Measurements from ENCODE around the gene CLDN6.

The CLDN6 gene

GRCh38 chr16:2990891-2991290 lies 27.1 kb downstream of the CLDN6 start:
- no peak for DNase-seq (ENCODE audit: low read depth in 2 of 3, low spot score in 2 of 3)

DNA sequence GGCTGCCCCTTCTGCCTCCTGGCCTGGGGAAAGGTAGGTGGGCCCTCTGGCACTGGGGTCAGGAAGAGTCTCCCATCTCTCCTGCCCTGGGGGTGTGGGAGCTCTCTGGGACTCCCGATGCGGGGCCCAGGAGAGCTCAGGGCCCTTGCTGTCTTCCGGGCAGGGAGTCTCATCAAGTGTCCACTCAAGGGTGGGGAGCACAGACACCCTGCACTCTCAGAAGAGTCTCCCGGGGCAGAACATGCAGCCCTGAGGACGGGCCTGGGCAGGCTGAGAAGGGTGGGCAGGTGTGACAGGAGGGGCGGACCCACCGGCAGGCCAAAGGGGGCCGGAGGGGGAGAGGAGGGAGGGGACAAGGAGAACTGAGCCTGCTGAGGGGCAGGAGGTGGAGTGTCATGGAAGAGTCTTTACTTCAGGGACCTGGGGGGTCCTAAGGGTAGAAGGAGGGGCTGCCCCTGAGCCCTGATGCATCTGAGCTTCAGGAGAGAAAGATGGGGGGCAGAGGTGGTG lies 29.3 kb downstream of the CLDN6 start:
- no peak for DNase-seq (ENCODE audit: low read depth in 2 of 3, low spot score in 2 of 3)

DNA sequence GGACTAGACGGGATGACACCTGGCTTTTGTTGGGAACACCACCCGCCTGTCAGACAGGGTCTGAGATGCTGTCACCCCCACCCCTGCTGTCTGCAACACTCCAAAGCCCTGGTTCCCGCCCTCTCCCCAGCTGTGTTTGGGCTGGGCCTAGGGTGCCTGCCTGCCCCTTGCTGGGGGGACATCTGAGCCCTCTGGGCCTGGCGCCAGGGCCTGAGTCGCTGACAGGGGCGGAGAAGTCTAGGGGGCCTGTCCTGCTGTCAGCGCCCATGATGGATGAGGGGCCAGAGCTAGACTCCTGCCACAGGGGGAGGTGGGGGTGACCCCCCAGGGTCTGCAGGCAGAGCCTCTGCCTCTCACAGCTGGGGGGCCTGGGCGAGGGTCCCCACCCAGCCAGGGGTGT lies 30.1 kb downstream of the CLDN6 start:
- no peak for DNase-seq (ENCODE audit: low read depth in 2 of 3, low spot score in 2 of 3)

DNA sequence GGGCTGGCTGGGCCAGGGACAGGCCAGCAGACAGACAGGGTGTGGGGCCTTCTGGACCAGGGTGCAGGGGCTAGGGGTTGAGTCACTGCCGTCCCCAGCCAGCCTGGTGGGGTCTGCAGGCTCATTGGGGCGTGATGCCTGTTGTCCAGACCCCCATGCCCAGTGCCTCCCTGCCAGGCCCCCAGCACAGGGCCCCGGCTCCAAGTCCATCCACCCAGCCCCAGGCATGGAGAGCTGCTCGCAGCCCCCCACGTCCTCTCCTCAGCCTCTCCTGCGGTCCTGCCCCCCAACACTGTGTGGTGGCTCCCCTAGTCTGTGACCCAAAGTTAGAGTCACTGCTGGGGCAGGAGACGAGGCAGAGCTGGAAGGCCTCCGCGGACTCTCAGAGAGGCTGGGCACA lies 30.7 kb downstream of the CLDN6 start:
- no peak for DNase-seq (ENCODE audit: low read depth in 2 of 3, low spot score in 2 of 3)

GRCh38 chr16:2986623-2987188 lies 31.3 kb downstream of the CLDN6 start:
- DNase-seq (ENCODE audit: low read depth in 2 of 3, low spot score in 2 of 3) = no peak

DNA sequence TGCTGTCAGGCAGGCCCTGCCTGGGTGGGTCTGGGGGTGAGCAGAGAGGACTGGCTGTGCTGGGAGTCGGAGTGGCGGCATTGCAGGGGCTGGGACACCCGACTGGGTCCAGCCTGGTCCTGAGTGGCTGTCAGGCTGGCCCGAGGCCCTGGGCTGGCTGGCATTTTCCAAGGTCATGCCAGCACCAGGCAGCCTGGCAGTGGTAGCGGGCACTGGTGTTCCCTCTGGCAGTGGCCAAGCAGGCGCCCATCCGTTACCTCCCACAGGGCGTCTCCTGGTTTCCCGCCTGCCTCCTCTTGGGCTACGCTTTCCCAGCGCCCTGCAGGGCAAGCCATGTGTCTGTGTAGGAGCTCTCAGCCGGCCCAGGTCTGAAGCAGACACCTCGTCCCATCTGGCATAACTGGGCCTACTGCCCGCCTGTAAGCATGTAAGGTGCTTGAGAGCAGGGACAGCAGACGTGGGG lies 32.1 kb downstream of the CLDN6 start:
- DNase-seq (ENCODE audit: low read depth in 2 of 3, low spot score in 2 of 3) = no peak

DNA sequence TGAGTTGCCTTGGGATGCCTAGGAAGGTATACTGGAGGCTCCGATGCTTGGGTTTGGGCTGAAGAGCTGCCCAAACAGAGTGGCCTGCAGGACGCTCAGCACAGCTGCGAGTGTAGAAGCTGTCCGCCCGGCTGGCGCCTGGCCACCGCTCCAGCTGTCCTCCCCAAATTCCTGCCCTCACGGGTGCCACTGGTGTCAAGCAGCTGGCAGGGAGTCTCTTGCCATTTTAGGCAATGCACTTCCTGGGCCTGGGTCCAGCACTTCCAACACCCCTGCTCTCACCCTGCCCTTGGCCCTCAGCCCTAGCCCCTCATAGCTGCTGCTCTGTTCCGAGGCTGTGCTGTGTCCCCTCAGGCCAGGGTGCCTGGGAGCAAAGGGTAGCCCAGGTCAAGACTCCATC lies 32.5 kb downstream of the CLDN6 start:
- no peak for DNase-seq (ENCODE audit: low read depth in 2 of 3, low spot score in 2 of 3)

DNA sequence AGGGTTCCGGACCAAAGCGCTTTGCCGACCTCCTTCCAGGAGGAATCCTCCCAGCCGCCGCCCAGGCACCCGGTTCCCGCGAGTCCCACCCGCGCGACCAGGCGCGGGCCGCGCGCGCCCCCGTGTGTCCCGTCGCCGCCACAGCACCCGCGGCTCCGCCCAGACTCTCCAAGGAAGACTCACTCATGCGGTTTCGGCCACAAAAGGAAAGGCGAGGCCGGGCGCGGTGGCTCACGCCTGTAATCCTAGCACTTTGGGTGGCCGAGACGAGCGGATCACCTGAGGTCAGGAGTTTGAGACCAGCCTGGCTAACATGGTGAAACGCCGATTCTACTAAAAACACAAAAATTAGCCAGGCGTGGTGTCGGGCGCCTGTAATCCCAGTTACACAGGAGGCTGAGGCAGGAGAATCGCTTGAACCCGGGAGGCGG lies 34.3 kb downstream of the CLDN6 start:
- peak in 2 of 3 experiments; percentile 68 to 81 for DNase-seq (ENCODE audit: low read depth in 2 of 3, low spot score in 2 of 3)

DNA sequence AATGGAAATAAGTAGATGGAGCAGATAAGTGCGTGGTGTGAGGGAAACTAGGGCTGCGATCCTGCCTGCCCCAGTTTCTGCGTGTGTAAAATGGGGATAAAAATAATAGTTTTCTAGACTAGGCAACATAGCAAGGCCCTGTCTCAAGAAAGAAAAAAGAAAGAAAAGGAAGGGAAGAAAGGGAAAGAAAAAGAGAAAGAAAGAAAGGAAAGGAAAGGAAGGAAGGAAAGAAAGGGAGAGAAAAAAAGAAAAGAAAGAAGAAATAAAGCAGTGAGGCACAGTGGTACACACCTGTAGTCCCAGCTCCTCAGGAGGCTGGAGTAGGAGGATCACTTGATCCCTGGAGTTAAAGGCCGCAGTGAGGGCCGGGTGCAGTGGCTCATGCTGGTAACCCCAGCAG lies 35.6 kb downstream of the CLDN6 start:
- no peak for DNase-seq (ENCODE audit: low read depth in 2 of 3, low spot score in 2 of 3)

- DNase-seq (ENCODE audit: low read depth in 2 of 3, low spot score in 2 of 3) = no peak
These were observed 36.1 kb downstream of the CLDN6 start for GRCh38 chr16:2981899-2982250.

DNA sequence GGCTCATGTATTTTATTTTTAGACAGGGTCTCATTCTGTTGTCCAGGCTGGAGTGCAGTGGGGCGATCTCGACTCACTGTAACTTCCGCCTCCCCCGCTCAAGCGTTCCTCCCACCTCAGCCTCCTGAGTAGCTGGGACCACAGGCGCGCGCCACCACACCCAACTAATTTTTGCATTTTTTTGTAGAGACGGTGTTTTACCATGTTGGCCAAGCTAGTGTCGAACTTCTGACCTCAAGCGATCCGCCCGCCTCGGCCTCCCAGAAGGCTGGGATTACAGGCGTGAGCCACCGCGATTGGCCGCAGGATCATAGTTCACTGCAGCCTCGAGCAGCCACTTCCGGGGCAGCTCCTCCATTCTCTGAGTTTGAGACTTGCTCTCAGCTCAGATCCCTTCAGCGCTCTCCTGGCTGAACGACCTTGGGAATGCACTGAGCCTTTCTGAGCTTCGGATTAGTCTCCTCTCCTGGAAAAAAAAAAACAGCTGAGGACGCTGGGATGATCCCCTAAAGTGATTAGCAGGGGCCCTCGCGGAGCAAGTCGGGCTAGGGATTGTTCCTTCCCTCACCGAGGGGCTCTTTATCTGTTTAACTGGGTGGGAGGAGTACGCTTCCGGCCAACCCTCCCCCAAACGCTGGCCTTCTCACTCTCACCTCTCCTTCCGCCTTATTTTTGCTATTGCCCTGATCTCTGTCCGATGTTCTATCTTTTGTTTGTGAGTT lies 36.6 kb downstream of the CLDN6 start:
- DNase-seq (ENCODE audit: low read depth in 2 of 3, low spot score in 2 of 3) = no peak

DNA sequence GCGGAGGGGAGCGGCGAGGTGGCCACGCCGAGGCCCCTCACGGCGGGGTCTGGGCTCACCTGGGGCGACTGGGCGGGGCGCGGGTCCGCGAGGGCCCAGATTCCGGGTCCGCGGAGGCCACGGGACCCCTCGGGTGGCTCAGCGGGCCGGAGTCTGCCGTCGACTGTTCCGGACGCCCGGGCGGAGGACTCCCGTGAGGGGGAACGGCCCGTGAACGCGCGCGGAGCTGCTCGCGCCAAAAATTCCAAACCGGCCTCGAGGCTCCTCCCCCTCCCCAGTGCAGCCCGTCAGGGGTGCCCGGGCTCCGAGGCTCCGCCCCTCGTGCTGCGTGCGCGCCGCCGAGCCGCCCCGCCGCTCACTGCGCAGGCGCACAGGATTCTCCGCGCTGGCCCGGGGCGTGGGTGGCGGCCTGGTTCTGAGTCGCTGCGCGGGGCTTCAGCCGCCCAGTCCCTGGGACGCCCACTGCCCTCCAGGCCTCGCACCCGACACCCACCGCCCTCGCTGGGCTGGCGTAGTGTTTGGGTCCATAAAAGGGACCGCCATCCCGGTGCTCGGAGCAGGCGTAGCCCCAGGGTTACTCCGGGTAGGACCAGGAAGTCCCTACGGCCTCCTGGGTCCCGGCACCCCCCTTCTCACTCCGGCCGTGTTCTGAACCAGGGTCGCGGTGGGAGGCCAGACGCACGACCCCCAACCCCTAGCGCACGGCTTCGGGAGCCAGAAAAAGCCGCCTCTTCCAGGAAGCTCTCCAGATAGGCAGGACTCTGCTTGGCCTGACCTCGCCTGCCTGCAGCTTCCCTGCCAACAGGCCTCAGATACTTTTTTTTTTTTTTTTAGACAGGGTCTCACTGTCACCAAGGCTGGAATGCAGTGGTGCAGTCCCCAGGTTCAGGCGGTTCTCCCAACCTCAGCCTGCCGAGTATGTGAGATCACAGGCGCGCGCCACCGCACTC lies 37.5 kb downstream of the CLDN6 start, which contains the start of gene PKMYT1:
Gene PKMYT1, minus strand, starts transcription at position 220 of the 950 bp plus-strand sequence. CDS start 789 bp downstream, outside the sequence.
- peak; percentile 88 to 96 (median 95) for DNase-seq (ENCODE audit: low read depth in 2 of 3, low spot score in 2 of 3)

GRCh38 chr16:2979669-2980226 lies 38.2 kb downstream of the CLDN6 start:
- DNase-seq (ENCODE audit: low read depth in 2 of 3, low spot score in 2 of 3) = no peak

- DNase-seq (ENCODE audit: low read depth in 2 of 3, low spot score in 2 of 3) = no peak
These were observed 40.5 kb downstream of the CLDN6 start for GRCh38 chr16:2977440-2977839.

GRCh38 chr16:2976673-2977072 lies 41.3 kb downstream of the CLDN6 start:
- no peak for DNase-seq (ENCODE audit: low read depth in 2 of 3, low spot score in 2 of 3)

- no peak for DNase-seq (ENCODE audit: low read depth in 2 of 3, low spot score in 2 of 3)
These were observed 41.8 kb downstream of the CLDN6 start for GRCh38 chr16:2976201-2976600.

- DNase-seq (ENCODE audit: low read depth in 2 of 3, low spot score in 2 of 3) = no peak
These were observed 42.7 kb downstream of the CLDN6 start for GRCh38 chr16:2975161-2975795.

DNA sequence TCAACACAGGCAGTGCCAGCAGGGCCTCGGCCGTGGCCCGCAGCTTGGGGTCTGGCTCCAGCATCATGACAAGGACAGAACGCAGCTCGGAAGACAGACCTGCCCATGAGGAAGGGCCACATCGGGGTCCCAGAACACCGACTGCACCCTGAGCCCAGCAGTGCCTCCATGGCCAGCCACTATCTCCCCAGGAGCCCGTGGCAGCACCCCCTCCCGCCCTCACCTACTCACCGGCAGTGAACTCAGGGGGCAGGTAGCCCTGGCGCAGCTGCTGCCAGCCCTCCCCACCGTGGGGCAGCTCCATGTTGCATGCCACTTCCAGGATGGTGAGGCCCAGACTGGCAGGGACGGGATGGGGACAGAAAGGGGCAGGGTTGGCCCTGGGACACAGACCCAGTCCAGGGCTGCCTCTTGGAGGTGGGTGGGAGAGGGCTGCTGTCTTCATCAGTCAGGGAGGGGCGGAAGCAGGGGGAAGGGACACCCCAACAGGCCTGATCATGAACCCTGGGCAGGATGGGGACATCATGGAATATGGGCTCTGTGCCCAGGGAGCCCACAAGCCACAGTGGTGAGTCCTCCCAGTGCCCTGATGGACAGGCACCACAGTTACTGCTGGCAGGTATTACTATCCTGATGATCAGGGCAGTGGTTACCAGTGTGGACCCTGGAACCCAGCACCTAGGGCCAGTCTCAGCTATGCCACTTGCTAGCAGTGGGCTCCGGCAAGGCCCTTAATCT lies 43.5 kb downstream of the CLDN6 start:
- no peak for DNase-seq (ENCODE audit: low read depth in 2 of 3, low spot score in 2 of 3)

- no peak for DNase-seq (ENCODE audit: low read depth in 2 of 3, low spot score in 2 of 3)
These were observed 44.2 kb downstream of the CLDN6 start for GRCh38 chr16:2973605-2974318.

Data from activated CD8-positive, alpha-beta memory T cell treated with anti-CD3 and anti-CD28 coated beads for 48 hours (primary cell).